ENCODE data around the gene GRIK1.

Gene GRIK1

GRCh38 chr21:29586696-29587095 is 353.1 kb downstream of the GRIK1 start:
- H3K27me3 Mint-ChIP-seq (ENCODE audit: low read depth): no peaks in the 10 kb centered on the region
- H3K36me3 Mint-ChIP-seq (ENCODE audit: low read depth): no peaks in the 10 kb centered on the region
- no peak overlapping the region for H3K4me3 Mint-ChIP-seq
- no peak overlapping the region for H3K27ac Mint-ChIP-seq
- H3K9me3 Mint-ChIP-seq: no peaks in the 10 kb centered on the region
- no peak for DNase-seq (ENCODE audit: low spot score)
- no peaks in the 10 kb centered on the region for H3K4me1 Mint-ChIP-seq (ENCODE audit: low read depth)

- H3K4me3 Mint-ChIP-seq: no peak overlapping the region
- no peak overlapping the region for H3K27ac Mint-ChIP-seq
- no peaks in the 10 kb centered on the region for H3K27me3 Mint-ChIP-seq (ENCODE audit: low read depth)
- H3K9me3 Mint-ChIP-seq: no peaks in the 10 kb centered on the region
- H3K4me1 Mint-ChIP-seq (ENCODE audit: low read depth): no peaks in the 10 kb centered on the region
- no peaks in the 10 kb centered on the region for H3K36me3 Mint-ChIP-seq (ENCODE audit: low read depth)
- no peak for DNase-seq (ENCODE audit: low spot score)
Observed at GRCh38 chr21:29585462-29585861, 354.3 kb downstream of the GRIK1 start.

- H3K9me3 Mint-ChIP-seq: no peaks in the 10 kb centered on the region
- no peaks in the 10 kb centered on the region for H3K4me1 Mint-ChIP-seq (ENCODE audit: low read depth)
- no peak overlapping the region for H3K27ac Mint-ChIP-seq
- no peaks in the 10 kb centered on the region for H3K36me3 Mint-ChIP-seq (ENCODE audit: low read depth)
- no peak overlapping the region for H3K4me3 Mint-ChIP-seq
- DNase-seq (ENCODE audit: low spot score): no peak
- no peaks in the 10 kb centered on the region for H3K27me3 Mint-ChIP-seq (ENCODE audit: low read depth)
Observed at GRCh38 chr21:29583424-29583924, 356.3 kb downstream of the GRIK1 start.

- H3K27ac Mint-ChIP-seq: no peak overlapping the region
- no peak for DNase-seq (ENCODE audit: low spot score)
- H3K27me3 Mint-ChIP-seq (ENCODE audit: low read depth): no peaks in the 10 kb centered on the region
- no peaks in the 10 kb centered on the region for H3K36me3 Mint-ChIP-seq (ENCODE audit: low read depth)
- no peak overlapping the region for H3K4me3 Mint-ChIP-seq
- H3K4me1 Mint-ChIP-seq (ENCODE audit: low read depth): no peaks in the 10 kb centered on the region
- no peaks in the 10 kb centered on the region for H3K9me3 Mint-ChIP-seq
Observed at GRCh38 chr21:29582855-29583254, 356.9 kb downstream of the GRIK1 start.

GRCh38 chr21:29581393-29581792 is 358.4 kb downstream of the GRIK1 start:
- Mint-ChIP-seq H3K27ac (no peak overlapping the region), H3K36me3 (ENCODE audit: low read depth) (no peaks in the 10 kb centered on the region), H3K4me1 (ENCODE audit: low read depth) (no peaks in the 10 kb centered on the region), H3K4me3 (no peak overlapping the region), H3K27me3 (ENCODE audit: low read depth) (no peaks in the 10 kb centered on the region), H3K9me3 (no peaks in the 10 kb centered on the region)
- no peak for DNase-seq (ENCODE audit: low spot score)

- no peak for DNase-seq (ENCODE audit: low spot score)
- no peaks in the 10 kb centered on the region for H3K27me3 Mint-ChIP-seq (ENCODE audit: low read depth)
- no peak overlapping the region for H3K27ac Mint-ChIP-seq
- H3K4me3 Mint-ChIP-seq: no peak overlapping the region
- H3K4me1 Mint-ChIP-seq (ENCODE audit: low read depth): no peaks in the 10 kb centered on the region
- H3K36me3 Mint-ChIP-seq (ENCODE audit: low read depth): no peaks in the 10 kb centered on the region
- H3K9me3 Mint-ChIP-seq: no peaks in the 10 kb centered on the region
Observed at GRCh38 chr21:29580732-29581285, 359.0 kb downstream of the GRIK1 start.

GRCh38 chr21:29578306-29578705 is 361.5 kb downstream of the GRIK1 start:
- no peak overlapping the region for H3K27ac Mint-ChIP-seq
- no peaks in the 10 kb centered on the region for H3K4me1 Mint-ChIP-seq (ENCODE audit: low read depth)
- no peak overlapping the region for H3K4me3 Mint-ChIP-seq
- no peaks in the 10 kb centered on the region for H3K9me3 Mint-ChIP-seq
- H3K36me3 Mint-ChIP-seq (ENCODE audit: low read depth): no peaks in the 10 kb centered on the region
- H3K27me3 Mint-ChIP-seq (ENCODE audit: low read depth): no peaks in the 10 kb centered on the region
- DNase-seq (ENCODE audit: low spot score): no peak

- no peak for DNase-seq (ENCODE audit: low spot score)
- Mint-ChIP-seq H3K9me3 (no peaks in the 10 kb centered on the region), H3K4me3 (no peak overlapping the region), H3K36me3 (ENCODE audit: low read depth) (no peaks in the 10 kb centered on the region), H3K27ac (no peak overlapping the region), H3K27me3 (ENCODE audit: low read depth) (no peaks in the 10 kb centered on the region), H3K4me1 (ENCODE audit: low read depth) (no peaks in the 10 kb centered on the region)
Observed at GRCh38 chr21:29571949-29572348, 367.8 kb downstream of the GRIK1 start.

- Mint-ChIP-seq H3K27me3 (ENCODE audit: low read depth) (no peaks in the 10 kb centered on the region), H3K4me1 (ENCODE audit: low read depth) (no peaks in the 10 kb centered on the region), H3K4me3 (no peak overlapping the region), H3K9me3 (no peaks in the 10 kb centered on the region), H3K36me3 (ENCODE audit: low read depth) (no peaks in the 10 kb centered on the region), H3K27ac (no peak overlapping the region)
- no peak for DNase-seq (ENCODE audit: low spot score)
Observed at GRCh38 chr21:29568020-29568697, 371.6 kb downstream of the GRIK1 start.

- Mint-ChIP-seq H3K36me3 (ENCODE audit: low read depth) (no peaks in the 10 kb centered on the region), H3K27ac (no peak overlapping the region), H3K9me3 (no peaks in the 10 kb centered on the region), H3K4me1 (ENCODE audit: low read depth) (no peaks in the 10 kb centered on the region), H3K4me3 (no peak overlapping the region), H3K27me3 (ENCODE audit: low read depth) (no peaks in the 10 kb centered on the region)
- no peak for DNase-seq (ENCODE audit: low spot score)
Observed at GRCh38 chr21:29557931-29558725, 381.7 kb downstream of the GRIK1 start.

GRCh38 chr21:29557200-29557599 is 382.6 kb downstream of the GRIK1 start:
- no peaks in the 10 kb centered on the region for H3K27me3 Mint-ChIP-seq (ENCODE audit: low read depth)
- DNase-seq (ENCODE audit: low spot score): no peak
- H3K36me3 Mint-ChIP-seq (ENCODE audit: low read depth): no peaks in the 10 kb centered on the region
- no peak overlapping the region for H3K4me3 Mint-ChIP-seq
- H3K4me1 Mint-ChIP-seq (ENCODE audit: low read depth): no peaks in the 10 kb centered on the region
- H3K27ac Mint-ChIP-seq: no peak overlapping the region
- no peaks in the 10 kb centered on the region for H3K9me3 Mint-ChIP-seq

- H3K27me3 Mint-ChIP-seq (ENCODE audit: low read depth): no peaks in the 10 kb centered on the region
Observed at GRCh38 chr21:29555601-29556000, 384.2 kb downstream of the GRIK1 start.

GRCh38 chr21:29550205-29550604 is 389.6 kb downstream of the GRIK1 start:
- DNase-seq (ENCODE audit: low spot score): no peak
- H3K27ac Mint-ChIP-seq: no peak overlapping the region
- no peaks in the 10 kb centered on the region for H3K9me3 Mint-ChIP-seq
- no peaks in the 10 kb centered on the region for H3K4me1 Mint-ChIP-seq (ENCODE audit: low read depth)
- H3K36me3 Mint-ChIP-seq (ENCODE audit: low read depth): no peaks in the 10 kb centered on the region
- no peaks in the 10 kb centered on the region for H3K27me3 Mint-ChIP-seq (ENCODE audit: low read depth)
- H3K4me3 Mint-ChIP-seq: no peak overlapping the region

More at GRCh38 chr21:29555601-29556000, 384.2 kb downstream of the GRIK1 start:
- Mint-ChIP-seq H3K9me3 (no peaks in the 10 kb centered on the region), H3K27ac (no peak overlapping the region), H3K4me3 (no peak overlapping the region), H3K36me3 (ENCODE audit: low read depth) (no peaks in the 10 kb centered on the region), H3K4me1 (ENCODE audit: low read depth) (no peaks in the 10 kb centered on the region)
- DNase-seq (ENCODE audit: low spot score): no peak

GRCh38 chr21:29549614-29550013 is 390.2 kb downstream of the GRIK1 start:
- Mint-ChIP-seq H3K27ac (no peak overlapping the region), H3K4me1 (ENCODE audit: low read depth) (no peaks in the 10 kb centered on the region), H3K4me3 (no peak overlapping the region), H3K9me3 (no peaks in the 10 kb centered on the region), H3K27me3 (ENCODE audit: low read depth) (no peaks in the 10 kb centered on the region), H3K36me3 (ENCODE audit: low read depth) (no peaks in the 10 kb centered on the region)
- no peak for DNase-seq (ENCODE audit: low spot score)
